ENCODE data around the gene DGKD. TPM values are rescaled to one million over a fixed set of nuclear protein-coding genes. Genes with fewer than 3 reads are reported as not detected.

DGKD gene
- total and polyA plus RNA-seq, 2 donors (not counting 1 experiment from before 2014, with no cell fraction given), result 224 to 396 TPM

DNA sequence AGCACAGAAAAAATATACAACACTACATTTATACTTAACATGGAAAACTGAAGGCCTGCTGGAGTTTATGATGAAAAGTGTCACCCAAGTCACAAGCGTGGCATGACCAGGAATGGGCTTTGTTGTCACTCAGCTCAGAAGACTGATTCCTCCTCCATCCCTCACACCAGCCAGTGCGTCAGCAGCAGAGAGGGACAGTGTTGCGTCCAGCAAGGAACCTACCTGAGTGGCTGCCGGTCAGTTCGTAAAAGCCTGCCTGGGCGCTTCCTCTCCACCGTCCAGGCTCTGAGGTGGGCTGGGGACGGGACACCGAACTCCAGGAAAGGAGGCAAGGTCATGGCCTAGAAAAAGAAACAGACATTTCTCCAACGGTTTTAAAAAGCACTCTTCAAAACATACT, 134.8 kb downstream of the DGKD start:
- TF ChIP-seq EZH2 (IDR thresholded peaks at IDR 0.05; ENCODE audit: borderline replicate concordance, insufficient read depth, low read depth, low read length, poor library complexity, severe bottlenecking), result no peak
- TF ChIP-seq, protein P1, sequence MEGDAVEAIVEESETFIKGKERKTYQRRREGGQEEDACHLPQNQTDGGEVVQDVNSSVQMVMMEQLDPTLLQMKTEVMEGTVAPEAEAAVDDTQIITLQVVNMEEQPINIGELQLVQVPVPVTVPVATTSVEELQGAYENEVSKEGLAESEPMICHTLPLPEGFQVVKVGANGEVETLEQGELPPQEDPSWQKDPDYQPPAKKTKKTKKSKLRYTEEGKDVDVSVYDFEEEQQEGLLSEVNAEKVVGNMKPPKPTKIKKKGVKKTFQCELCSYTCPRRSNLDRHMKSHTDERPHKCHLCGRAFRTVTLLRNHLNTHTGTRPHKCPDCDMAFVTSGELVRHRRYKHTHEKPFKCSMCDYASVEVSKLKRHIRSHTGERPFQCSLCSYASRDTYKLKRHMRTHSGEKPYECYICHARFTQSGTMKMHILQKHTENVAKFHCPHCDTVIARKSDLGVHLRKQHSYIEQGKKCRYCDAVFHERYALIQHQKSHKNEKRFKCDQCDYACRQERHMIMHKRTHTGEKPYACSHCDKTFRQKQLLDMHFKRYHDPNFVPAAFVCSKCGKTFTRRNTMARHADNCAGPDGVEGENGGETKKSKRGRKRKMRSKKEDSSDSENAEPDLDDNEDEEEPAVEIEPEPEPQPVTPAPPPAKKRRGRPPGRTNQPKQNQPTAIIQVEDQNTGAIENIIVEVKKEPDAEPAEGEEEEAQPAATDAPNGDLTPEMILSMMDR (IDR thresholded peaks at IDR 0.05), result no peak
- Histone ChIP-seq H3K4me2 (replicated peaks; ENCODE audit: low read depth, low read length, poor library complexity, severe bottlenecking) (no peak overlapping the region), H3K27ac (ENCODE audit: low read length in 2 of 2) (no peak overlapping the region), H3K4me3 (ENCODE audit: control extremely low read depth in 1 of 5, extremely low read depth in 1 of 5, insufficient read depth in 1 of 5, low read depth in 2 of 5, low read length in 4 of 5) (no peak overlapping the region), H3K4me1 (ENCODE audit: control insufficient read depth in 2 of 2, insufficient read depth in 2 of 2, low read length in 2 of 2) (no peaks in the 10 kb centered on the region), H3K36me3 (replicated peaks in 1 of 2; ENCODE audit: control extremely low read depth in 1 of 2, control insufficient read depth in 1 of 2, extremely low read depth in 1 of 2, insufficient read depth in 2 of 2, low read length in 1 of 2) (peaks cover 6 to 34% of the 10 kb centered on the region in 2 experiments), H2AFZ (ENCODE audit: insufficient read depth, low read depth, low read length, poor library complexity, severe bottlenecking) (no peak overlapping the region), H3K9ac (ENCODE audit: low read length) (no peak overlapping the region), H4K20me1 (ENCODE audit: control insufficient read depth, insufficient read depth, low read length, poor library complexity, severe bottlenecking) (no peaks in the 10 kb centered on the region), H3K9me3 (ENCODE audit: control extremely low read depth in 1 of 3, control insufficient read depth in 2 of 3, insufficient read depth in 1 of 3, low read length in 2 of 3) (no peaks in the 10 kb centered on the region), H3K27me3 (replicated peaks in 1 of 4; ENCODE audit: control extremely low read depth in 1 of 4, control insufficient read depth in 3 of 4, insufficient read depth in 4 of 4, low read length in 3 of 4) (no peaks in the 10 kb centered on the region), H3K79me2 (ENCODE audit: control insufficient read depth, insufficient read depth, low read length) (no peaks in the 10 kb centered on the region)
- no peak overlapping the region for H3K4me3 Mint-ChIP-seq
- 100% methylated on average over 4 of the region's 10 CpGs for WGBS (ENCODE audit: insufficient coverage)
- intact Hi-C loops (cut with micrococcal nuclease), result no loop called here
- ATAC-seq (ENCODE audit: low read depth) (no peak), DNase-seq (no peak)
- H3K27ac Mint-ChIP-seq, result no peak overlapping the region
- H3K27me3 Mint-ChIP-seq, result no peaks in the 10 kb centered on the region
- CTCF ChIA-PET, result interaction anchor here (0.8 to 1.2 kb wide), 2 partner anchors 9 to 85 kb away, joined by 3 to 4 read pairs; no protein-coding TSS in a partner anchor
- POLR2A ChIA-PET, result no interaction called here
- peaks cover 2% of the 10 kb centered on the region for H3K4me1 Mint-ChIP-seq
- no peaks in the 10 kb centered on the region for H3K9me3 Mint-ChIP-seq (ENCODE audit: insufficient read depth)

DNA sequence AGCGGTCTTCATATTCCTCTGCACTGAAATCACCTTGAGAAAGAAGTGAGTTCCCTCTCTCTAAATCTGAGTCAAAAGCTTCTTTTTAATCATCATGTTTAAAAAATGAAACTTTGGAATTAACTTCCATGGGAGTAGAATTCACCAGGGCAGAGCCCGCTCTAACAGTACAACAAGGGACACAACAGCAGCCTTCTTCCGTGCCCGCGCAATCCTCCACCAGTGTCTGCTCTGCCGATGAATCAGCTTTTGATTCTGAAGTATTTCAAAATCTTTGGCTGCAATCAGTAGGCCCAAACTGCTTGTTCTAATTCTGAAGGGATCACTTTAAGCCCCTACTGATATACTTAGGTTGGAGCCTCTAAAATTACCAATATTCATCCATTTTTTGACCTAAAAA, 135.4 kb downstream of the DGKD start:
- H3K4me3 Mint-ChIP-seq, result no peak overlapping the region
- no peak overlapping the region for H3K27ac Mint-ChIP-seq

More for the DNA sequence above, 135.4 kb downstream of the DGKD start:
- DNase-seq (no peak), ATAC-seq (ENCODE audit: low read depth) (no peak)
- Histone ChIP-seq H3K27ac (ENCODE audit: low read length in 2 of 2) (no peak overlapping the region), H3K9ac (ENCODE audit: low read length) (no peak overlapping the region), H3K27me3 (replicated peaks in 1 of 4; ENCODE audit: control extremely low read depth in 1 of 4, control insufficient read depth in 3 of 4, insufficient read depth in 4 of 4, low read length in 3 of 4) (no peaks in the 10 kb centered on the region), H3K79me2 (ENCODE audit: control insufficient read depth, insufficient read depth, low read length) (no peaks in the 10 kb centered on the region), H3K4me1 (ENCODE audit: control insufficient read depth in 2 of 2, insufficient read depth in 2 of 2, low read length in 2 of 2) (no peaks in the 10 kb centered on the region), H3K36me3 (replicated peaks in 1 of 2; ENCODE audit: control extremely low read depth in 1 of 2, control insufficient read depth in 1 of 2, extremely low read depth in 1 of 2, insufficient read depth in 2 of 2, low read length in 1 of 2) (peaks cover 6 to 34% of the 10 kb centered on the region in 2 experiments), H3K4me3 (ENCODE audit: control extremely low read depth in 1 of 5, extremely low read depth in 1 of 5, insufficient read depth in 1 of 5, low read depth in 2 of 5, low read length in 4 of 5) (no peak overlapping the region), H2AFZ (ENCODE audit: insufficient read depth, low read depth, low read length, poor library complexity, severe bottlenecking) (no peak overlapping the region), H3K4me2 (replicated peaks; ENCODE audit: low read depth, low read length, poor library complexity, severe bottlenecking) (no peak overlapping the region), H3K9me3 (ENCODE audit: control extremely low read depth in 1 of 3, control insufficient read depth in 2 of 3, insufficient read depth in 1 of 3, low read length in 2 of 3) (no peaks in the 10 kb centered on the region), H4K20me1 (ENCODE audit: control insufficient read depth, insufficient read depth, low read length, poor library complexity, severe bottlenecking) (no peaks in the 10 kb centered on the region)
- 96% methylated on average over 5 of the region's 6 CpGs for WGBS (ENCODE audit: insufficient coverage)
- TF ChIP-seq EZH2 (IDR thresholded peaks at IDR 0.05; ENCODE audit: borderline replicate concordance, insufficient read depth, low read depth, low read length, poor library complexity, severe bottlenecking), result no peak
- TF ChIP-seq, protein P1 (IDR thresholded peaks at IDR 0.05), result no peak
- peaks cover 2% of the 10 kb centered on the region for H3K4me1 Mint-ChIP-seq
- ChIA-PET POLR2A (no interaction called here), CTCF (interaction anchor here (0.8 to 1.2 kb wide), 2 partner anchors 9 to 85 kb away, joined by 3 to 4 read pairs; no protein-coding TSS in a partner anchor)
- intact Hi-C loops (cut with micrococcal nuclease), result no loop called here
- H3K27me3 Mint-ChIP-seq, result no peaks in the 10 kb centered on the region
- no peaks in the 10 kb centered on the region for H3K9me3 Mint-ChIP-seq (ENCODE audit: insufficient read depth)
